Astrocyte of the cerebellum (primary cell): ENCODE measurements around the gene USP11.

Experiments used
- DNase-seq: peaks from one replicate; pipeline ENCODE4 v3.0.0-alpha.2; 2011; ENCODE audit warnings: low read depth
- H3K4me3 ChIP-seq: 2 replicates; pipeline ENCODE4 v1.5.1; 2011; ENCODE audit warnings: mild to moderate bottlenecking, low read depth, low read length, moderate library complexity
- in situ Hi-C: cut with HindIII; loops from 2 replicates; pipeline ENCODE4 v1.10.0; 2017; ENCODE audit warnings: low sequenced_read_pairs
- TF ChIP-seq, protein P1 (sequence below): IDR thresholded peaks from 2 replicates; pipeline ENCODE4 v1.5.1; 2012; ENCODE audit warnings: low read length, low read depth, moderate library complexity, mild to moderate bottlenecking; ENCODE audit errors: missing control alignments

The USP11 gene

DNA sequence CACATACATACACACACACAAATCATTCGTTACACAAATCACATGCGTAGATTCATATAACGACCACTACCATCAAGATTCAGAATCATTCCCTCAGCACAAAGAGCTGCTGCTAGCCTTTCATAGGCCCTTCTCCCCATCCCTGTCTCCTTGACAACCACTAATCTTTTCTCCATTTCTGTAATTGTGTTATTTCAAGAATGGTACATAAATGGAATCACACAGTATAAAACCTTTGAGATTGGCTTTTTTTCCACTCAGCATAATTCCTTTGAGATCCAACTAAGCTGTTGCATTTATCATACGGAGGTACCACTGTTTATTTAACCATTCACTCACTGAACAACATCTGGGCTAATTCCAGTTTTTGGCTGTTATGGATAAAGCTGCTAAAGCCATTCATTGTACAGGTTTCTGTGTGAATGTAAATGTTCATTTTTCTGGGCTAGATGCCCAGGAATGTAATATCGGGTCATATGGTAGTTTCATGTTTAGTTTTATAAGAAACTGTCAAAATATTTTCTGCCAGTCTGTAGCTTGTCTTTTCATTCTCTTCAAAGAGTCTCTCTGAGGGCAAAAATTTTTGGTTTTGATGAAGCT lies 64.1 kb downstream of the USP11 start:
- H3K4me3 ChIP-seq = no peak overlapping the region
- TF ChIP-seq, protein P1, sequence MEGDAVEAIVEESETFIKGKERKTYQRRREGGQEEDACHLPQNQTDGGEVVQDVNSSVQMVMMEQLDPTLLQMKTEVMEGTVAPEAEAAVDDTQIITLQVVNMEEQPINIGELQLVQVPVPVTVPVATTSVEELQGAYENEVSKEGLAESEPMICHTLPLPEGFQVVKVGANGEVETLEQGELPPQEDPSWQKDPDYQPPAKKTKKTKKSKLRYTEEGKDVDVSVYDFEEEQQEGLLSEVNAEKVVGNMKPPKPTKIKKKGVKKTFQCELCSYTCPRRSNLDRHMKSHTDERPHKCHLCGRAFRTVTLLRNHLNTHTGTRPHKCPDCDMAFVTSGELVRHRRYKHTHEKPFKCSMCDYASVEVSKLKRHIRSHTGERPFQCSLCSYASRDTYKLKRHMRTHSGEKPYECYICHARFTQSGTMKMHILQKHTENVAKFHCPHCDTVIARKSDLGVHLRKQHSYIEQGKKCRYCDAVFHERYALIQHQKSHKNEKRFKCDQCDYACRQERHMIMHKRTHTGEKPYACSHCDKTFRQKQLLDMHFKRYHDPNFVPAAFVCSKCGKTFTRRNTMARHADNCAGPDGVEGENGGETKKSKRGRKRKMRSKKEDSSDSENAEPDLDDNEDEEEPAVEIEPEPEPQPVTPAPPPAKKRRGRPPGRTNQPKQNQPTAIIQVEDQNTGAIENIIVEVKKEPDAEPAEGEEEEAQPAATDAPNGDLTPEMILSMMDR = no peak
- no peak for DNase-seq
- in situ Hi-C loops = no loop called here

DNA sequence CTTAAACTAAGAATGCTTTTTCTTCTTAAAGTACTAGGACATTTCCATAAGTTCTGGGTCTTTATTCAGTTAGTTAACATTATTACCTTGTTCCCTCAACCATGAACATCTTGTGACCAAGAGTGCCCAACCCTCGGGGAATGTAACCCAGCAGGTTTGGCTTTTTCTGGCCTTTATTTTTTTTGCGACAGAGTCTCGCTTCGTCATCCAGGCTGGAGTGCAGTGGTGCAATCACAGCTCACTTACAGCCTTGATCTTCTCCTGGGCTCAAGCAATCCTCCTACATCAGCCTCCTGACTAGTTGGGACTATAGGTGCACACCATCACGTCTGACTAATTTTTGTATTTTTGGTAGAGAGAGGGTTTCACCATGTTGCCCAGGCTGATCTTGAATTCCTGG lies 65.1 kb downstream of the USP11 start:
- H3K4me3 ChIP-seq = no peak overlapping the region
- in situ Hi-C loops = no loop called here
- TF ChIP-seq, protein P1 = no peak
- DNase-seq = no peak
